Endothelial cell of umbilical vein (primary cell): ENCODE measurements around the gene CECR2.

Source experiments
- EZH2 ChIP-seq: IDR thresholded peaks from 2 replicates; pipeline ENCODE4 v1.6.1; 2012; ENCODE audit warnings: borderline replicate concordance, low read depth, mild to moderate bottlenecking, moderate library complexity, low read length, inconsistent platforms; ENCODE audit not compliant: severe bottlenecking
- FOS ChIP-seq: IDR thresholded peaks from 2 replicates; pipeline ENCODE4 v1.6.1; 2011; ENCODE audit warnings: mild to moderate bottlenecking, low read length, moderate library complexity, borderline replicate concordance; ENCODE audit not compliant: insufficient read depth
- POLR2A ChIP-seq: IDR thresholded peaks from 2 replicates; pipeline ENCODE4 v1.6.1; 2012; ENCODE audit warnings: low read depth, mild to moderate bottlenecking, control low read depth, low read length
- POLR2AphosphoS5 ChIP-seq: IDR thresholded peaks from 2 replicates; pipeline ENCODE4 v1.6.1; 2012; ENCODE audit warnings: low read depth, mild to moderate bottlenecking, control low read depth, low read length, moderate library complexity; ENCODE audit not compliant: insufficient read depth
- TF ChIP-seq, protein P1 (sequence below), 2 donors: IDR thresholded peaks; 1 replicate in 1 of 2; 2 replicates in 1 of 2; pipeline ENCODE4 v1.5.1; 2011; ENCODE audit warnings: low read length in 2 of 2, mild to moderate bottlenecking in 2 of 2, moderate library complexity in 2 of 2, control low read depth in 1 of 2, inconsistent platforms in 1 of 2, low read depth in 1 of 2; ENCODE audit not compliant: insufficient read depth in 1 of 2; ENCODE audit errors: extremely low read depth in 1 of 2
- TF ChIP-seq, protein P2 (sequence below): IDR thresholded peaks from 2 replicates; pipeline ENCODE4 v1.6.1; 2011; ENCODE audit not compliant: insufficient read depth, insufficient read length

DNA sequence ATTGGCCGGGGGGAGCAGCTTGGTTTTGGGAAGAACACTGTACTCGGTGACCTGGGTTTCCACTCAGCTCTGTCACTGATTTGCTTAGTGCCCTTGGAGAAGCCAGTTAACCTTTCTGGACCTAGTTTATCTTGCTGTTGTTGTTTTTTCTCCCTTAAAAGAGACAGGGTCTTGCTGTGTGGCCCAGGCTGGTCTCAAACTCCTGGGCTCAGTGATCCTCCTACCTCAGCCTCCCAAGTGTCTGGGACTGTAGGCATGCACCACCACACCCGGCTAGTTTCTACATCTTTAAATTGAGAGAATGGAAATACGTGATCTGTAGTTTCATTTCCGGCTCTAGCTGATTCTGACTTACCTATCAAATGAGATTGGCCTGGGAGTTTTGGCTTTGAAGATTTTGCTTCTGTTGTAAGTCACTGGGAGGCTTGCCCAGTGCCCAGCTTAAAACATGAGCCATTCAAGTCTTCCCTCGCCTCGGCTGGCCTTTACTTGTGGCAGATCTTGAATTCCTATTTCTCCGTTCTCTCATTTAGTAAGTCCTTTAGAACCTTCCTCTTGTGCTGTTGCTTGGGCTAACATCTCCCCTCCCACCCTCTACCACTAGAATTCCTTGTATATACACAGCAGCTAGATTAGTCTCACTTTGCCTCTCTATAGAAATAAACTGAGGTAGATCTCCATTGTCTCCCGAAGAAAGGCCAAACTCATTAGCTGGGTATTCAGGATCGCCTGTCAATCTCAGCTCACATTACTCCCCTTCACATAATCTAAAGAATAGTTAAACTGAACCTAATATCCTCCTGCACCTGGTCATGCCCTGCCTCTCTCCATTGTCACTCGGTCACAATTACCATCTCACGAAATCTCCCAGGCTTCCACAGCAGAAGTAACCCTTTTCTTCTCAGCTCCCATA is 106.3 kb downstream of the CECR2 start:
- TF ChIP-seq, protein P1, sequence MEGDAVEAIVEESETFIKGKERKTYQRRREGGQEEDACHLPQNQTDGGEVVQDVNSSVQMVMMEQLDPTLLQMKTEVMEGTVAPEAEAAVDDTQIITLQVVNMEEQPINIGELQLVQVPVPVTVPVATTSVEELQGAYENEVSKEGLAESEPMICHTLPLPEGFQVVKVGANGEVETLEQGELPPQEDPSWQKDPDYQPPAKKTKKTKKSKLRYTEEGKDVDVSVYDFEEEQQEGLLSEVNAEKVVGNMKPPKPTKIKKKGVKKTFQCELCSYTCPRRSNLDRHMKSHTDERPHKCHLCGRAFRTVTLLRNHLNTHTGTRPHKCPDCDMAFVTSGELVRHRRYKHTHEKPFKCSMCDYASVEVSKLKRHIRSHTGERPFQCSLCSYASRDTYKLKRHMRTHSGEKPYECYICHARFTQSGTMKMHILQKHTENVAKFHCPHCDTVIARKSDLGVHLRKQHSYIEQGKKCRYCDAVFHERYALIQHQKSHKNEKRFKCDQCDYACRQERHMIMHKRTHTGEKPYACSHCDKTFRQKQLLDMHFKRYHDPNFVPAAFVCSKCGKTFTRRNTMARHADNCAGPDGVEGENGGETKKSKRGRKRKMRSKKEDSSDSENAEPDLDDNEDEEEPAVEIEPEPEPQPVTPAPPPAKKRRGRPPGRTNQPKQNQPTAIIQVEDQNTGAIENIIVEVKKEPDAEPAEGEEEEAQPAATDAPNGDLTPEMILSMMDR (IDR thresholded peaks at IDR 0.05; ENCODE audit: extremely low read depth in 1 of 2, insufficient read depth in 1 of 2, low read depth in 1 of 2, low read length in 2 of 2): no peak
- TF ChIP-seq, protein P2, sequence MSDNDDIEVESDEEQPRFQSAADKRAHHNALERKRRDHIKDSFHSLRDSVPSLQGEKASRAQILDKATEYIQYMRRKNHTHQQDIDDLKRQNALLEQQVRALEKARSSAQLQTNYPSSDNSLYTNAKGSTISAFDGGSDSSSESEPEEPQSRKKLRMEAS: no peak
- no peak for TF ChIP-seq POLR2A
- no peak for TF ChIP-seq POLR2AphosphoS5
- no peak for TF ChIP-seq EZH2
- TF ChIP-seq FOS: no peak
